Measurements from ENCODE around the gene CD70. TPM values are rescaled to one million over a fixed set of nuclear protein-coding genes. Genes with fewer than 3 reads are reported as not detected.

CD70 gene
- total RNA-seq, 1 experiment from 2014 or later = not detected

DNA sequence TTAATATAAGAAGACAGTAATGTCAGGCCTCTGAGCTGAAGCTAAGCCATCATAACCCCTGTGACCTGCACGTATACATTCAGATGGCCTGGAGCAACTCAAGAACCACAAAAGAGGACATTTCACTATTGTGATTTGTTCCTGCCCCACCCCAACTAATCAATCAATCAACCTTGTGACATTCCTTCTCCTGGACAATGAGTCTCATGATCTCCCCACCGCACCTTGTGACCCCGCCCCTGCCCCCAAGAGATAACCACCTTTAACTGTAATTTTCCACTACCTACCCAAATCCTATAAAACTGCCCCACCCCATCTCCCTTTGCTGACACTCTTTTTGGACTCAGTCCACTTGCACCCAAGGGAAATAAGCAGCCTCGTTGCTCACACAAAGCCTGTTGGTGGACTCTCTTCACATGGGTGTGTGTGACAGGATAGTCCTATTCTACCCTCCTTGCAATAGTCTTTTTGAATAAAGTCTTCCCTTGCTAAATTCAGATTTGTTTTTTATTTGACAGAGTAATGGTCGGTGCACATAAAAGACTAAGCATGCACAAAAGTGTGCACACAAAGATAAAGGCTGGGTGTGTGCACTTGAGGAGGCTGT lies 14.0 kb downstream of the CD70 start:
- ChIA-PET POLR2A (ENCODE audit: unreplicated experiment) (interaction anchor here (0.6 kb wide), 1 partner anchor 104 kb away, joined by 3 read pairs; no protein-coding TSS in a partner anchor), CTCF (interaction anchor here (0.6 kb wide), 1 partner anchor 210 kb away, joined by 3 read pairs; no protein-coding TSS in a partner anchor)
- H3K9me2 ChIP-seq (ENCODE audit: insufficient read depth) = no peaks in the 10 kb centered on the region
- H3K27ac ChIP-seq = peak overlapping the region; percentile 41
- no peak overlapping the region for H2AFZ ChIP-seq
- H3K79me2 ChIP-seq (ENCODE audit: low read depth) = no peaks in the 10 kb centered on the region
- H3K4me3 ChIP-seq = no peak overlapping the region
- 0 out of 2 replicates have a peak, but pooled peaks cover 2% of the 10 kb centered on the region for H3K27me3 ChIP-seq (ENCODE audit: insufficient read depth, low read depth)
- H3K4me2 ChIP-seq = peak overlapping the region; percentile 28; the same call in 1 of the 2 replicates
- no TSS peak for BruUV-seq (replicated peaks)
- H3K36me3 ChIP-seq (ENCODE audit: low read depth) = no peaks in the 10 kb centered on the region
- DNase-seq = peak in 1 of 2 experiments; percentile 61
- H3K4me1 ChIP-seq (replicated peaks; ENCODE audit: insufficient read depth) = peaks cover 34% of the 10 kb centered on the region
- no peaks in the 10 kb centered on the region for H3K9me3 ChIP-seq (ENCODE audit: insufficient read depth, low read depth)
- TF ChIP-seq, protein P1, sequence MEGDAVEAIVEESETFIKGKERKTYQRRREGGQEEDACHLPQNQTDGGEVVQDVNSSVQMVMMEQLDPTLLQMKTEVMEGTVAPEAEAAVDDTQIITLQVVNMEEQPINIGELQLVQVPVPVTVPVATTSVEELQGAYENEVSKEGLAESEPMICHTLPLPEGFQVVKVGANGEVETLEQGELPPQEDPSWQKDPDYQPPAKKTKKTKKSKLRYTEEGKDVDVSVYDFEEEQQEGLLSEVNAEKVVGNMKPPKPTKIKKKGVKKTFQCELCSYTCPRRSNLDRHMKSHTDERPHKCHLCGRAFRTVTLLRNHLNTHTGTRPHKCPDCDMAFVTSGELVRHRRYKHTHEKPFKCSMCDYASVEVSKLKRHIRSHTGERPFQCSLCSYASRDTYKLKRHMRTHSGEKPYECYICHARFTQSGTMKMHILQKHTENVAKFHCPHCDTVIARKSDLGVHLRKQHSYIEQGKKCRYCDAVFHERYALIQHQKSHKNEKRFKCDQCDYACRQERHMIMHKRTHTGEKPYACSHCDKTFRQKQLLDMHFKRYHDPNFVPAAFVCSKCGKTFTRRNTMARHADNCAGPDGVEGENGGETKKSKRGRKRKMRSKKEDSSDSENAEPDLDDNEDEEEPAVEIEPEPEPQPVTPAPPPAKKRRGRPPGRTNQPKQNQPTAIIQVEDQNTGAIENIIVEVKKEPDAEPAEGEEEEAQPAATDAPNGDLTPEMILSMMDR (conservative IDR thresholded peaks at IDR 0.05) = no peak
- TF ChIP-seq EZH2 (IDR thresholded peaks at IDR 0.05; ENCODE audit: low read depth) = no peak
- intact Hi-C loops (cut with micrococcal nuclease; ENCODE audit: unreplicated experiment) = no loop called here
- no peaks in the 10 kb centered on the region for H3F3A ChIP-seq (ENCODE audit: insufficient read depth, low read depth)
- H4K20me1 ChIP-seq (ENCODE audit: insufficient read depth) = no peaks in the 10 kb centered on the region

DNA sequence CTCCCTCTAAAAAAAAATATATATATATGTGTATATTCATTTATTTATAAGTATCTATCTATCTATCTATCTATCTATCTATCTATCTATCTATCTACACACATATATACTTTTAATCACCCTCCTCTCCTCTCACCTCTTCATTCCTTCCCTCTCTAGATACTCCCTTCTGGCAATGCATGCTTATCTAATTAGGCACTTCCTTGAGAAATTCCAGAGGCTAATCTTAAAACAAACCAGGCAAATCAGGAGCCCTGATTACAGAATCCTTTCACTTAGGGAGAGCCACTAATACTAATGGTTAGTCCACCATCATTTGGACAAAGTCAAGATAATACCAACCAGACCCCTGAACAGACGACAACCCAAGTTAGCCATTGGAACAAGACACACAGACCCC lies 17.6 kb downstream of the CD70 start:
- no TSS peak for BruUV-seq (replicated peaks)
- Histone ChIP-seq H3K4me1 (replicated peaks; ENCODE audit: insufficient read depth) (peaks cover 22% of the 10 kb centered on the region), H3K36me3 (ENCODE audit: low read depth) (no peaks in the 10 kb centered on the region), H3K27me3 (ENCODE audit: insufficient read depth, low read depth) (0 out of 2 replicates have a peak, but pooled peaks cover 11% of the 10 kb centered on the region), H3K27ac (no peak overlapping the region), H3F3A (ENCODE audit: insufficient read depth, low read depth) (no peaks in the 10 kb centered on the region), H3K4me2 (no peak overlapping the region), H3K9me2 (ENCODE audit: insufficient read depth) (no peaks in the 10 kb centered on the region), H3K4me3 (no peak overlapping the region), H2AFZ (no peak overlapping the region), H3K9me3 (ENCODE audit: insufficient read depth, low read depth) (no peaks in the 10 kb centered on the region), H4K20me1 (ENCODE audit: insufficient read depth) (no peaks in the 10 kb centered on the region), H3K79me2 (ENCODE audit: low read depth) (no peaks in the 10 kb centered on the region)
- ChIA-PET CTCF (no interaction called here), POLR2A (ENCODE audit: unreplicated experiment) (no interaction called here)
- DNase-seq = no peak
- TF ChIP-seq EZH2 (IDR thresholded peaks at IDR 0.05; ENCODE audit: low read depth) = no peak
- TF ChIP-seq, protein P1 (conservative IDR thresholded peaks at IDR 0.05) = no peak
- intact Hi-C loops (cut with micrococcal nuclease; ENCODE audit: unreplicated experiment) = no loop called here

GRCh38 chr19:6572217-6572616 lies 18.7 kb downstream of the CD70 start:
- Histone ChIP-seq H3K9me3 (ENCODE audit: insufficient read depth, low read depth) (no peaks in the 10 kb centered on the region), H3K9me2 (ENCODE audit: insufficient read depth) (no peaks in the 10 kb centered on the region), H3K36me3 (ENCODE audit: low read depth) (no peaks in the 10 kb centered on the region), H3K79me2 (ENCODE audit: low read depth) (no peaks in the 10 kb centered on the region), H4K20me1 (ENCODE audit: insufficient read depth) (no peaks in the 10 kb centered on the region), H3K4me1 (replicated peaks; ENCODE audit: insufficient read depth) (peaks cover 15% of the 10 kb centered on the region), H3K4me2 (no peak overlapping the region), H3F3A (ENCODE audit: insufficient read depth, low read depth) (no peaks in the 10 kb centered on the region), H2AFZ (no peak overlapping the region), H3K27ac (no peak overlapping the region), H3K27me3 (ENCODE audit: insufficient read depth, low read depth) (0 out of 2 replicates have a peak, but pooled peaks cover 11% of the 10 kb centered on the region), H3K4me3 (no peak overlapping the region)
- POLR2A ChIA-PET (ENCODE audit: unreplicated experiment) = no interaction called here
- no TSS peak for BruUV-seq (replicated peaks)
- no peak for TF ChIP-seq EZH2 (IDR thresholded peaks at IDR 0.05; ENCODE audit: low read depth)
- TF ChIP-seq, protein P1 (conservative IDR thresholded peaks at IDR 0.05) = no peak
- no peak for DNase-seq
- intact Hi-C loops (cut with micrococcal nuclease; ENCODE audit: unreplicated experiment) = no loop called here
- CTCF ChIA-PET = no interaction called here
